Suppressor macrophage treated with lipopolysaccharide for 4 hours (primary cell): ENCODE measurements around the gene NBL1.
"Not testable (repeated sequence)": the region's sequence is repeated elsewhere in the genome, so short reads cannot be mapped to it uniquely, and the experiment has no call there.

ENCODE experiments used
- DNase-seq: peaks from one replicate; pipeline ENCODE4 v3.0.0-alpha.2; 2020

NBL1 gene

GRCh38 chr1:19623523-19623922, 20.6 kb upstream of the NBL1 start:
- DNase-seq: no peak

GRCh38 chr1:19625291-19625937, 18.7 kb upstream of the NBL1 start:
- DNase-seq: no peak

GRCh38 chr1:19628879-19629278, 15.2 kb upstream of the NBL1 start:
- DNase-seq: no peak

- no peak for DNase-seq
Measured at GRCh38 chr1:19629357-19629756, 14.8 kb upstream of the NBL1 start.

- not testable (repeated sequence) for DNase-seq
Measured at GRCh38 chr1:19630192-19630591, 13.9 kb upstream of the NBL1 start.

GRCh38 chr1:19630720-19631395, 13.3 kb upstream of the NBL1 start:
- DNase-seq: no peak

GRCh38 chr1:19632211-19632610, 11.9 kb upstream of the NBL1 start:
- DNase-seq: no peak

GRCh38 chr1:19633106-19633505, 11.0 kb upstream of the NBL1 start:
- DNase-seq: no peak

GRCh38 chr1:19635064-19635463, 9.0 kb upstream of the NBL1 start:
- DNase-seq: not testable (repeated sequence)

- DNase-seq: no peak
Measured at GRCh38 chr1:19635646-19636045, 8.5 kb upstream of the NBL1 start.

- DNase-seq: no peak
Measured at GRCh38 chr1:19636065-19636464, 8.0 kb upstream of the NBL1 start.

- not testable (repeated sequence) for DNase-seq
Measured at GRCh38 chr1:19636749-19637148, 7.4 kb upstream of the NBL1 start.

- DNase-seq: no peak
Measured at GRCh38 chr1:19637606-19638005, 6.5 kb upstream of the NBL1 start.

- not testable (repeated sequence) for DNase-seq
Measured at GRCh38 chr1:19639228-19639627, 4.9 kb upstream of the NBL1 start.

GRCh38 chr1:19639999-19640362, 4.1 kb upstream of the NBL1 start:
- DNase-seq: no peak

GRCh38 chr1:19640363-19641316, 3.5 kb upstream of the NBL1 start:
- DNase-seq: no peak

GRCh38 chr1:19643121-19643520, 990 bp upstream of the NBL1 start:
- DNase-seq: no peak

- DNase-seq: no peak
Measured at GRCh38 chr1:19644395-19644680, 227 bp downstream of the NBL1 start.

GRCh38 chr1:19644681-19645410, 735 bp downstream of the NBL1 start:
- peak; percentile 39 for DNase-seq

- DNase-seq: no peak
Measured at GRCh38 chr1:19645411-19646251, 1.5 kb downstream of the NBL1 start.

- peak; percentile 47 for DNase-seq
Measured at GRCh38 chr1:19646377-19647319, 2.5 kb downstream of the NBL1 start.
